Brain pericyte (primary cell): ENCODE results near the gene CYP2S1.
"Not testable (repeated sequence)": the region's sequence is repeated elsewhere in the genome, so short reads cannot be mapped to it uniquely, and the experiment has no call there.

ENCODE experiments used
- DNase-seq: peaks from one replicate; pipeline ENCODE4 v3.0.0-alpha.2; 2012; ENCODE audit warnings: low read depth, low spot score

CYP2S1 gene, protein sequence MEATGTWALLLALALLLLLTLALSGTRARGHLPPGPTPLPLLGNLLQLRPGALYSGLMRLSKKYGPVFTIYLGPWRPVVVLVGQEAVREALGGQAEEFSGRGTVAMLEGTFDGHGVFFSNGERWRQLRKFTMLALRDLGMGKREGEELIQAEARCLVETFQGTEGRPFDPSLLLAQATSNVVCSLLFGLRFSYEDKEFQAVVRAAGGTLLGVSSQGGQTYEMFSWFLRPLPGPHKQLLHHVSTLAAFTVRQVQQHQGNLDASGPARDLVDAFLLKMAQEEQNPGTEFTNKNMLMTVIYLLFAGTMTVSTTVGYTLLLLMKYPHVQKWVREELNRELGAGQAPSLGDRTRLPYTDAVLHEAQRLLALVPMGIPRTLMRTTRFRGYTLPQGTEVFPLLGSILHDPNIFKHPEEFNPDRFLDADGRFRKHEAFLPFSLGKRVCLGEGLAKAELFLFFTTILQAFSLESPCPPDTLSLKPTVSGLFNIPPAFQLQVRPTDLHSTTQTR

GRCh38 chr19:41192574-41193429 is at the start of gene CYP2S1:
Gene CYP2S1 (plus strand): TSS chr19:41193219. CDS start chr19:41193265, 46 bp downstream.
- DNase-seq: no peak

DNA sequence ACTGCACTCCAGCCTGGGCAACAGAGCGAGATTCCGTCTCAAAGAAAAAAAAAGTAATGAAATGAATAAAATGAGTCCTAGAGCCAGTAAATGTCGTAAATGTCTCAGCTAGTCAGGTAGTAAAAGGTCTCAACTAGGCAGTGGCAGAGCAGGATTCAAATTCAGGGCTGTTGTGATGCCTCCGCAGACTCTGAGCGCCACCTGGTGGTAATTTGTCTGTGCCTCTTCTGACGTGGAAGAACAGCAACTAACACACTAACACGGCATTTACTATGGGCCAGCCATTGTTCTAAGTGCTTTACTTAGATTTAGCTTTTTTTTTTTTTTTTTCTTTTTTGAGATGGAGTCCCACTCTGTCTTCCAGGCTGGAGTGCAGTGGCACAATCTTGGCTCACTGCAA is 48.6 kb upstream of the CYP2S1 start:
- DNase-seq: no peak

DNA sequence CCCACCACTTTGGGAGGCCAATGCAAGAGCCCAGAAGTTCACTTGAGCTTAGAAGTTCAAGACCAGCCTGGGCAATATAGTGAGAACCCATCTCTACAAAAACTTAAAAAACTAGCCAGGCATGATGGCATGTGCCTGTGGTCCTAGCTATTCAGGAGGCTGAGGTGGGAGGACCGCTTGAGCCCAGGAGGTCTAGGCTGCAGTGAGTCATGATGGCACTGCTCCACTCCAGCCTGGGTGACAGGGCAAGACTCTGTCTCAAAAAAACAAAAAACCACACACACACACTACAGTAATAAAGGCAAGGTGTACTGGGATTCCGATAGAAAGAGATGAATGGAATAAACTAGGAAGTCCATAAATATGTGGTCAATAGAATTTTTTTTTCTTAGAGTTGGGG is 43.2 kb upstream of the CYP2S1 start:
- no peak for DNase-seq

- not testable (repeated sequence) for DNase-seq
Observed at GRCh38 chr19:41150986-41151385, 42.0 kb upstream of the CYP2S1 start.

DNA sequence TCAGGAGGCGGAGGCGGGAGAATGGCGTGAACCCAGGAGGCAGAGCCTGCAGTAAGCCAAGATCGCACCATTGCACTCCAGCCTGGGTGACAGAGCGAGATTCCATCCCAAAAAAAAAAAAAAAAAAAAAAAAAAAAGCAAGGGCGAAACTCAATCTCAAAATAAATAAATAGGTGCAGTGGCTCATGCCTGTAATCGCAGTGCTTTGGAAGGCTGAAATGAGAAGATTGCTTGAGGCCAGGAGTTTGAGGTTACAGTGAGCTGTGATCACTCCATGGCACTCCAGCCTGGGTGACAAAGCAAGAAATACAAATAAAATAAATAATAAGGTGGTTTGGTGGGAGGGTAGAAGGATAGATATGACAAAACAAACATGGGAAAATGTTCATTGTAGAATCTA is 39.0 kb upstream of the CYP2S1 start:
- DNase-seq: no peak

GRCh38 chr19:41156207-41156606 is 36.8 kb upstream of the CYP2S1 start:
- no peak for DNase-seq

DNA sequence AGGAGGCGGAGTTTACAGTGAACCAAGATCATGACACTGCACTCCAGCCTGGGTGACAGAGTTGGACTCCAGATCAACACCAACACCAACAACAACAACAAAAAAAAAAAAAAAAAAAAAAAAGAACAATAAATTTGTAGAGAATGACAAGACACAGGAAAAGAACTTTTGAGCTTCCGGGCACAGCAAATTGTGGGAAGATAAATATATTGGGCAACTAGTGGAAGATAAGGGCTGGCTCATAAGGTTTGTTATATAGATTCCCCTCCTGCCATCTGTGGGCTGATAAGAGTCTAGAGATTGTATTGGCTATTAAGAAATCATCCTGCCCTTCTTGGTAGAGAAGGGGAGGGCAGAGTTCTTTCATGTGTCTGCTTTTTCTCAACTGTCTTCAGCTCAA is 33.1 kb upstream of the CYP2S1 start:
- DNase-seq: no peak

GRCh38 chr19:41161903-41162302 is 31.1 kb upstream of the CYP2S1 start:
- no peak for DNase-seq

DNA sequence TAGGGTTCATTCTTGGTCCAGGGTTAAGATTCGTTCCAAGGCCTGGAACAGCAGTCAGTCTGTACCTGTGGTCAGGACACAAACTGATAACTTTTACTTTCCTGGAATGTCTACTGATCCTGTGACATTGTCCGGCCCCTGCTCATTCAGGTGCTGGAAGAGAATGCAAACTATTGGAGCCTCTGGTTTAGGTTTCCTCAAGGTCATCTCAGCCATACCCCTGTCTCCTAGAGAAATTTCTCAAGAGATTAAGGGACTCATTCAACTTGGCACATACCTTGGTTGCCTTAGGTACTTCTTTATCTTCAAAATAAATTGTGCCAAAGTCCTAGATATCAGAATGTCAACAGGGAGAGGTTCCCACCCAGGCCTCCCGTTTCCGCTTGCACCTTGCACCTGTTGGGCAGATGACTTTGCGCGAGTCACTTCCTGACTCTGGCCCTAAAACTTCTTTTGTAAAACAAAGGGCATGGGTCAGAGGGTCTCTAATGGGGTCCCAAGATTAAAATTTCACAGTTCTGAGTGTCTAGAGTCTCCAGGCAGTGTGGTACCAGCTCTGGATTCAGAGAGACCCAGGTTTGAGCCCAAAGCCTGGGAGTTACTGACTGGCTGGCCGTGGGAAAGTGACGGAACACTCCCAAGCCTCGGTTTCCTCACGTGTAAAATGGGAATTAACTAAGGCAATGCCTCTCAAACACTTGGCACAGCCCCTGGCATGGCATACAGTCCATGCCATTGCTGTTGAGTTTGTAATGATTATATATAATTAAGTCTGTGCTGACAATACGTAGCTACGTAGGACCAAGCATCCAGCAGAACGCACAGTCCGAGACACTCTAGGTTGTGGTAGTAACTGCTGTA is 25.8 kb upstream of the CYP2S1 start:
- no peak for DNase-seq

DNA sequence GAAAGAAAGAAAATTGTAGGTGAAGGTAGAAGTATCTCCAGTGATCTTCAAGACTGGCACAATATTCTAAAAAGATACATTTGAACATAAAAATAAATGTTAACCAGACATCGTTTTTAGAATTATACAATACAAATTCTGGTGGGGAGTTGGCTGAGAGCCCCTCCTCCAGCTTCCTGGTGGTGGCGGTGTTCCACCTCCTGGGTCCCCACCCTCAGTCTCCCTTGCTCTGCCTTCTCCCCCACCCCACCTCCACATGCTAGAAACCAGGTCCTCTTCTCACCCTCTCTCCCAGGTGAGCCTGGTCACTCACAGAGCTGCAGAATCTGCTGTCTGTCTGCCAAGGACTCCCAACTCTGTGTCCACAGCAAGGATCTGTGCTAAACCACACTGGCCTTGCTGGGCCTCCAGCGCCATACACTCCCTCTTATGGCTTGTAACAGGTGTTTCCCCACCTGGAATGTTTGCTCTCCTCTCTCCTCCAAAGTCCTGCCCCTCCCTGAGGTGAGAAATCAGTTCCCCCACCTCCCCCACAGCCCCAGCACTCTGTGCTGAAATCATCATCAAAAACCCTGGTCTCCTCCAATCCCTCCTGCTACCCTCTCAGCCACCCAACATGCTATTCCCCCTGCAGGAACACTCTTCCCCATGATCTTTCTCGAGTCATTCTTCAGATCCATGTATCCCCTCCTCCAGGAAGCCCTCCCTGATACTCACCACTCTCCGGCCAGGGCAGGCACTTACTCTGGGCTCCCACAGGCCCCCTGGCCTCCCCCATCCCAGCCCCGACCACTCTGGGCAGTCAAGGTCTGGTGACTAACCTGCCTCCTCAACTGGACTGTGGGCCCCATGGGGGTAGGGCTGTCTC is 20.5 kb upstream of the CYP2S1 start:
- no peak for DNase-seq

DNA sequence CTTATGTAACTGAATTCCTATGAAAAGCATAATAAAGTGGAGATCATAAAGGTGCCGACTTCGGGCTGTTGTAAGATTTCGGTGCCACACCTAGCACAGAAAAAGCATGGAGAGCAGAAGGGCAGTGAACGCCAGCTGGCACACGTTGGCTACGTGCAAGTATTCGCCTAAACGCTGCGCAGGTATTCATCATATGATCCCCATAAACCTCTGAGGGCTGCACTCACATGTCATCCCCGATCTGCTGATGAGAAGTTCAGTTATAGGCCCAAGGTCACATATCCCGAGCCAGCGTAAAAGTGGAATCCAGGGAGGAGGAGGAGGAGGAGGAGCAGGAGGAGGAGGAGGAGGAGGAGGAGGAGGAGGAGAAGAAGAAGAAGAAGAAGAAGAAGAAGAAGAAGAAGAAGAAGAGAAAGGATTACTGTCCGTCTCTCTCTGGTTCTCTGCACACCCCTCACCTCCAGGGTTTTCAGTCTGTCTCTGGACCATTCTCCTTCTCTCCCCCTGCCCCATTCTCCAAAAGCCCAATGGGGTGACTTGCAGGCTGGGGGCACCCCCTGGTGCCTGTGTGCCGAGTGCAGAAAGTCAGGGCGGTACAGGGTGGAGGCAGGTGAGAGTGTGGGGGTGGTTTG is 18.6 kb upstream of the CYP2S1 start:
- DNase-seq: no peak

- DNase-seq: no peak
Observed at GRCh38 chr19:41175801-41176777, 16.9 kb upstream of the CYP2S1 start.

DNA sequence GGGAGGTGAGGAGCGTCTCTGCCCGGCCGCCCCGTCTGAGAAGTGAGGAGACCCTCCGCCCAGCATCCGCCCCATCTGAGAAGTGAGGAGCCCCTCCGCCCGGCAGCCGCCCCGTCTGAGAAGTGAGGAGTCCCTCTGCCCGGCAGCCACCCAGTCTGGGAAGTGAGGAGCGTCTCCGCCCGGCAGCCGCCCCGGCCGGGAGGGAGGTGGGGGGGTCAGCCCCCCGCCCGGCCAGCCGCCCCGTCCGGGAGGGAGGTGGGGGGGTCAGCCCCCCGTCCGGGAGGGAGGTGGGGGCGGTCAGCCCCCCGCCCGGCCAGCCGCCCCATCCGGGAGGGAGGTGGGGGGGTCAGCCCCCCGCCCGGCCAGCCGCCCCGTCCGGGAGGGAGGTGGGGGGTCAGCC is 12.8 kb upstream of the CYP2S1 start:
- not testable (repeated sequence) for DNase-seq

DNA sequence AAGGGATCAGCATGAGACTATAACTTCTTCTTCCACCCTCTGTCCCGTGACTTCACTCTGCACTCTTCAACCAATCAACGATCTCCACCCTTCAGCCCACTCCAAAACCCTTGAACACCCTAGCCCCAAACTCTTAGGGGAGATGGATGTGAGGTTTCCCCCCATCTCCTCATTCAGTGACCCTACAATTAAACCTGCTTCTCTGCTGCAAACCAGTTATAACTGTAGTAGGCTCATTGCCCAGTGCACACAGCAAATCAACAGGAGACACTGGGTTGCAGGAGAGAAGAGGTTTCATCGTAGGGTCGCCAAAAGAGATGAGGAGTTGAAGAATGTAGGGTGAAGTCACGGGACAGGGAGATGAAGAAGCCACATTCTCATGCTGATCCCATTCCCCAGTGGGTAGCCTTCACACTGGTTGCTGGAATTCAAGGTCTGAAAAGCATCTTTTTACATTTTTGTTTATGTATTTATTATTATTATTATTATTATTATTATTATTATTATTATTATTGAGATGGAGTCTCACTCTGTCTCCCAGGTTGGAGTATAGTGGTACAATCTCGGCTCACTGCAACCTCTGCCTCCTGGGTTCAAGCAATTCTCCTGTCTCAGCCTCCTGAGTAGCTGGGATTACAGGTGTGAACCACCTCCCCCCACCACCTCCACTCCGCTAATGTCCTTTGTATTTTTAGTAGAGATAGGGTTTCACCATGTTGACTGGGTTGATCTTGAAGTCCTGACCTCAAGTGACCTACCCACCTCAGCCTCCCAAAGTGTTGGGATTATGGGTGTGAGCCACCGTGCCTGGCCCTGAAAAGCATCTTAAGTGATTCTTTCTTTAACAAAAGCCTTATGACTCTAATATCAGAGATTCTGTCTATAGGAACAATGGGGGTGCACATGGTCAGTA is 5.8 kb upstream of the CYP2S1 start:
- DNase-seq: no peak

GRCh38 chr19:41187884-41188279 is 5.1 kb upstream of the CYP2S1 start:
- no peak for DNase-seq

GRCh38 chr19:41189425-41190065 is 3.5 kb upstream of the CYP2S1 start:
- no peak for DNase-seq

DNA sequence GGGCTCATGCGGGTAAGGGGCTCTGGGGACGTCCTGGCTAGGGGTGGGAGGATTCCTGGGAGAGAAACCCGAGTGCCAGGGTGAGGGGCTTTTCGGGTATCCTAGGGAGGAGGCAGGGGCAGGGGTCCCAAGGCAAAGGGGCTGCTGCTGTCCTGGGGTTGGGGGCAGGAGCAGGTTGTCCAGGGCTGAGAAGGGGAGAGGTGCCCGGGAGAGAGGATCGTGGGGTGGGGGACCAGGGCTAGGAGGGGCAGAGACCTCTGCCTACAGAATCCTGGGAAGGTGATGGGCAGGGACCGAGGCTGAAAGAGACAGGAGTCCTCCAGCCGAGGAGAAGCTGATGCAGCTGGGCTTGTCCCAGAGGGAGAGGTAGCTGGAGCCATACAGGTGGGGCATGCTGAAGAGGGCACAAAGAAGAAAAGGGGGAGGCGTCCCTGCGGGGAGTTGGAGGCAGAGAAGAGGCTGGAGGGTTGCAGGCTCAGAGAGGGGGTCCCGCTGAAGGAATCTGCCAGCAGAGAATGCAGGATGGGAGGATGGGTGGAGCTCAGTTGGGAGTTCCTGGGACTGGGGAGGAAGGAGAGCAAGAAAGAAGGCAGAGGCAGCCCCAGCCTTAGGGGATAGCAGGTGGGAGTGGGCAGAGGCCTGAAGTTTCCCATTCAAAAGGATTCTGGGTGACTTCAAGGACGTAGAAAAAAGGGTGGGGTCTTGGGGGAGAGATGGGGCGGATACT is 574 bp downstream of the CYP2S1 start:
- no peak for DNase-seq
